Activated CD8-positive, alpha-beta memory T cell treated with anti-CD3 and anti-CD28 coated beads for 36 hours (primary cell): ENCODE data around the gene DUSP9. TPM values are rescaled to one million over a fixed set of nuclear protein-coding genes. Genes with fewer than 3 reads are reported as not detected.

Experiments
- CTCF ChIA-PET: fragments of 350-600 bp; sonication (Branson Sonifier 250); formaldehyde crosslinking; loops from one replicate; lab custom pipeline; 2021; ENCODE audit warnings: antibody characterized with exemption; lab: Charles Lee
- POLR2A ChIA-PET: fragments of 350-600 bp; sonication (Branson Sonifier 250); formaldehyde crosslinking; loops from one replicate; lab custom pipeline; 2021; ENCODE audit warnings: antibody characterized with exemption; lab: Charles Lee
- total RNA-seq, 2 experiments: library from RNA; stranded (reverse); gene quantifications; one replicate each; pipeline ENCODE4 v1.2.3, GENCODE V29; 2021

Gene DUSP9
- total RNA-seq, 2 experiments from 2014 or later: 0.11 to 0.15 TPM

GRCh38 chrX:153612413-153612812 is 34.6 kb upstream of the DUSP9 start:
- ChIA-PET CTCF (interaction anchor here (1.2 to 1.5 kb wide), 2 partner anchors 55 to 56 kb away, joined by 3 to 4 read pairs; no protein-coding TSS in a partner anchor), POLR2A (no interaction called here)

GRCh38 chrX:153614818-153615217 is 32.2 kb upstream of the DUSP9 start:
- POLR2A ChIA-PET: no interaction called here
- CTCF ChIA-PET: no interaction called here

DNA sequence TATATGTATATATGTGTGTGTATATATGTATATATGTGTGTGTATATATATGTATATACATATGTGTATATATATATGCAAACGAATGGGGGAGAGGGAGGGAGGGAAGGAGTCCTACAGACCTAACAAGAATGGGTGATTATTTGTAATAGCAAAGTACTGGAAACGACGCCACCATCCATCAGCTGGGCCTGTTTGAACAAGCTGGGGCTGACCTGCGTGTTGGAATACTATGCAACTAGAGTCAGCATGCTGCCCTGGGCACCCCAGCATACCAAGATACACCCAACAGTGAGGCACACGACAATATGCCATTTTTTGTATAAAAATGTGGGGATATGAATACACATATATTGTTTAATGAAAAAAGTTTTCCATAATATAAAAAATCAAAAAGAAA is 26.4 kb upstream of the DUSP9 start:
- POLR2A ChIA-PET: no interaction called here
- CTCF ChIA-PET: no interaction called here

DNA sequence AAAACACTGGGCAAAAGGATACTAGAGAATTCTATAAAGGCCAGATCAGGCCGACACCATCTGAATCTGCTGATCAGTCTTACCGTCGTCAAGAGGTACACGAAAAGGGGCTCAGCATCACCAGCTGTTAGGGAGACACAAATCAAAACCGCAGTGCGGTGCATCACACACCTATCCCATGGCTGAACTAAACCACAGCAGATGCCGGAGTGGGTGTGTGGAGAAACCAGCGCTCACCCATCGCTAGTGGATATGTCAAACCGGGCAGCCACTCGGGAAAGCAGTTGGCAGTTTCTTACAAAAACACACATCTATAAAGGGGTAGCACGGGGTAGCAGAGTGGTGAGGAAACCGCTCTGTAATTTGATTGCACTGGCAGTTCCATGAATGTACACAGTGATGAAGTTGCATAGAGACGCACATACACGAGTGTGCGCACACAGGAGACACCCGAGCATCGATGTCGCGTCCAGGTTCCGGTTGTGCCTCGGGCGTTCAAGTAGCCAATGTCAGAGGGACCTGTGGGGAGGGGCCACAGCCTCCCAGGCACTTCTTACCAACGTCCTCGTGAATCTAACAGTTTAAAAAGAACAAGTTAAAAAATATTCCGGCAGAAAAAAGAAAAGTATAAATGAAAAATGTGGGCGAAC is 24.9 kb upstream of the DUSP9 start:
- CTCF ChIA-PET: interaction anchor here (0.8 kb wide), 1 partner anchor 13 kb away, joined by 3 read pairs; no protein-coding TSS in a partner anchor
- POLR2A ChIA-PET: no interaction called here

DNA sequence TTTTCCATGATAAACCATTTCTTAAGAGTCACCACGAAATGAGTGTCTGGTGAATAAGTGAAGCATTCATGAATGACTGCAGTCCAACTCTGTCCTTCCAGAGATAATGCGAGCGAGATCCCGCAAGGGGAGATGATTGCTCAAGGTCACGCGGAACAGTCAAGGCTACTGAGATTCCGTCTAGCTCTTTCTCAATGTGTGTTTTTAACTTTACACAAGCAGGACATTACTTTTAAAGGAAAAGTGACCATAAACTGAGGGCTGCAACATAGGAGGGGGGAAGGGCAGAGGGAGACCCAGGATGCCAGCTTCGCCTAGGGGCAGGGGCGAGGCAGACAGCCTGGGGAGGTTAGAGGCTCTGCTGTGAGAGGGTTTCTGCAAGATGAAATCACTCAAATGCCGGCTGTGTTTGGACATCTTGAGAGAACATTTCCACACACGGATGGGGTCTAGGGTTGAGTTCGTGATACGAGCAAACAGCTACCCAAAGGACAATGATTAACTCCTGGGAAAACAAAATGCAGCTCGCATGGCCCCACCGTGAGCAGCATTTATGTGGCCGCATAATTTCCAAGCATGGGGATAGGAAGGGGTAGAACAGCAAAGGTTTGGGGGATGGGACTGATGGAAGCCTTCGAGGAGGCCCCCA is 24.2 kb upstream of the DUSP9 start:
- POLR2A ChIA-PET: no interaction called here

DNA sequence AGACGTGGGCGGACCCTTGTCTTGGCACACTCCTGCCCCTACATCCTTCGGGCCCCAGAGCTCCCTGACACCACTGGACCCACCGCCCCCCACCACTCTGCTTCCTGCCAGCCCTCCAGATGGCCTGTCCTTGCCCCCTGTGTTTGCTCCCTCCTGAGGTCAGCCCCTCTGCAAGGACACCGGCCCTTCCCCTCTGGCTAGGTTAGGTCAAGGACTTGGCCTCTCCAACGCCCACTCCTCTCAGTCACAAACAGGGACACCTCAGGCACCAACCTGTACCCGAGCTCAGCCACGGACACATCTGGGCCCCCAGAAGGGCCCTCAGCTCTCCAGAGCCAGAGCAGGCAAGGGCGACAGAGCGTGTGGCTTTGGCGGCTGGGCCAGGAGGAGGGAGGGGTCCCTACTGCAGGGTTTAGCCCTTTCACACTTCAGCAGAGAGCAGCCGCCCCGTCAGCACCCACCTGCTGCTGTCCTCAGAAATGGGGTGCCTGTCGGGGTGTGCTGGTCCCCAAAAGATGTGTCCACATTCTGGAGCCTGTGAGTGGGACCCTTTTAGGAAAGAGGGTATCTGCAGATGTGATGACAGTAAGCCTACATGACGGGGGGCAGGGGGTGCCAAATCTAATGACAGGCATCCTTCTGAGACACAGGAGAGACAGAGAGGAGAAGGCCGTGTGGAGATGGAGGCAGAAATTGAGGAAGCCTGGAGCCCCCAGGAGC is 23.5 kb upstream of the DUSP9 start:
- CTCF ChIA-PET: no interaction called here
- POLR2A ChIA-PET: no interaction called here

More for the DNA sequence above, 24.2 kb upstream of the DUSP9 start:
- CTCF ChIA-PET: no interaction called here

DNA sequence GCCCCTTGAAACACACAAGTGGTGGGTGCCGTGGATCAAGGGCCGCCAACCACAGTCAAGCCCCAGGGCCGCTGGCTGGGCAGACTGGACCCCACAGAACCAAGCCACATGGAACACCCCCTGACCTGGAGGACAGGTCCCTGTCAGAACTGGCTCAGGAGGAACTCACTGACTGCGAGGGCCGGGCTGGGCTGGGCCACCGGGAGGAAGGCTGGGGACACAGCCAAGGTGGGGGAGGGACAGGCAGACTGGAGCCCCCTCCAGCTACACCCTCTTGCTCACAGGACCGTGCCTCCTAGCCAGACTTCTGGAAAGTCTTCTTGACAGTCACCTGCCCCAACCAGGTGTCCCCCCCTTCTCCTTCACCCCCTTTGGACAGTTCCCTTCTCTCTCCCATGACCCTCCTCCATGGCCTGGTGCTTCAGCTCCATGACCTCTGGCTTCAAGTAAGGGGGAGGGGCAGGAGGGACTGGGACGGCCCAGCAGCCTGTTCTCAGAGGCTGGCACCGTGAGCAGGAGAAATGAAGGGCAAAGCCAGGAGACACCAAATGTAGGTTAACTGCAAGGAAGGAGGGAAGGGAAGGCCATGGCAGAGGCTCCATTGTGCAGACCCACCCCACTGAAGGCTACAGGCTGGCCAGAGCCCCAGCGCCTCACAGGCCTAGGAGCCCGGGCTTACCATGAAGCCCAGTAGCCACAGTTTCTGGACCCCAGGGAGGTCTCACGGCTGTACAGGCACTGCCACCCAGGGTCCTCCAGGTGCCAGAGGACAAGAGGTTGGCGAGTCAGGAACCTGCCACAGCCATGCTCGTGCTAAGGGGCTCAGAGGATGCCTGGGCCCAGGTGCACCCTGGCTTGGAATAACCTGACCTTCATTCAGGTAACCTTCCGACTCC is 22.6 kb upstream of the DUSP9 start:
- POLR2A ChIA-PET: no interaction called here
- CTCF ChIA-PET: no interaction called here

DNA sequence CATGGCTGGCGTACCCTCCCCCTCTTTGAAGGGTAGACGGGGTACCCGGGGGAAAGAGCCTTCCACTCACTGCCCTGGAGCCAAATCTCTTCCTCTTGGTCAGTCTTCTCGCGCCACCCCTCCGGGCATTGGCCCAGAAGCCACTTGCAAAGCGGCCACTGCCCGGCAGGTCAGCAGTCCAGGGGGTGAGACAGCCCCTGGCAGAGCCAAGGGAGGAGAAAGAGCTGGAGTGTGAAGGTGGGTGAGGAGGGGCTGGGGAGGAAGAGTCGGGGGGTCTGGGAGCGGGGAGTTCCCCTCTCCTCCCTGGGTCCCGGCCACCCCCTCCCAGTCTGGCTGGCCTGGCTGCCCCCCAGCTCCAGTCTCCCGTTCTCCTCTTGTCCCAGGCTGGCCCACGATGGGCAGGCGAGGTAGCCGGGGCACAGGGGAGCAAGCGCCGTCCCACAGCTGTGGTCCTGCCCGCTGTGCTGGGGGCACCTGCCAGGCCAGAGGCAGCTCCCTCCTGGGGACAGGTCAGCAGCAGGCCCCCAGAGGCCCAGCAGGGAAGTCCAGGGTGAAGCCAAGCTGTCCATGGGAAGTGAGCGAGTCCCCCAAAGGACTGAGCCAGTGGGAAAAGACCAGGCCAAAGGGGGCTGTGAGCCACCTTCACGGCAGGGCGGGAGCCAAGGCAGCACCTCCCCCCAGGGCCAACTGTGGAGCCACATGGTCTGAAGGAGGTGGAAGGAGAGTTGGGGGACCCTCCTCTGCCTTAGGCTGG is 21.6 kb upstream of the DUSP9 start:
- CTCF ChIA-PET: no interaction called here

GRCh38 chrX:153626025-153626633 is 20.9 kb upstream of the DUSP9 start:
- ChIA-PET CTCF (no interaction called here), POLR2A (no interaction called here)

More for the DNA sequence above, 21.6 kb upstream of the DUSP9 start:
- POLR2A ChIA-PET: no interaction called here

- ChIA-PET CTCF (no interaction called here), POLR2A (no interaction called here)
Observed at GRCh38 chrX:153626863-153627674, 19.9 kb upstream of the DUSP9 start.

- CTCF ChIA-PET: no interaction called here
- POLR2A ChIA-PET: no interaction called here
Observed at GRCh38 chrX:153627675-153628111, 19.3 kb upstream of the DUSP9 start.

GRCh38 chrX:153628129-153628528 is 18.9 kb upstream of the DUSP9 start:
- CTCF ChIA-PET: no interaction called here
- POLR2A ChIA-PET: no interaction called here

GRCh38 chrX:153628665-153629064 is 18.3 kb upstream of the DUSP9 start:
- POLR2A ChIA-PET: no interaction called here
- CTCF ChIA-PET: no interaction called here

DNA sequence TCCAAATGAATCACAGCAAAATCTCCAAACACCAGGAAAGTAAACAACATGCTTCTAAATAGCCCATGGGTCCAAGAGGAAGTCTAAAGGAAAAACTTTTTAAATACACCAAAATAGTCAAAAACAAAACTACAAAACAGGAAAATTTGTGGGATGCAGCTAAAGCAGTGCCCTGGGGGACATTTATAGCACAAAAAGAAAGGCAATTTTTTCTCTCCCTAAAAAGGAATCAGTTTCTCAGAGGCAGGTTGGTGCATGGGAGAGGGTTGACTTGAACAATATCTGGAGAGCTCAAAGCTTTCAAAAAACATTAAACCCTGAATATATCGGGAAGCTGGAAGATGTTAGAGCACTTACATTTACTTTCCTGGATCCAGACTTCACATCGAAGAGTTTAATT is 15.7 kb upstream of the DUSP9 start:
- ChIA-PET POLR2A (no interaction called here), CTCF (no interaction called here)

DNA sequence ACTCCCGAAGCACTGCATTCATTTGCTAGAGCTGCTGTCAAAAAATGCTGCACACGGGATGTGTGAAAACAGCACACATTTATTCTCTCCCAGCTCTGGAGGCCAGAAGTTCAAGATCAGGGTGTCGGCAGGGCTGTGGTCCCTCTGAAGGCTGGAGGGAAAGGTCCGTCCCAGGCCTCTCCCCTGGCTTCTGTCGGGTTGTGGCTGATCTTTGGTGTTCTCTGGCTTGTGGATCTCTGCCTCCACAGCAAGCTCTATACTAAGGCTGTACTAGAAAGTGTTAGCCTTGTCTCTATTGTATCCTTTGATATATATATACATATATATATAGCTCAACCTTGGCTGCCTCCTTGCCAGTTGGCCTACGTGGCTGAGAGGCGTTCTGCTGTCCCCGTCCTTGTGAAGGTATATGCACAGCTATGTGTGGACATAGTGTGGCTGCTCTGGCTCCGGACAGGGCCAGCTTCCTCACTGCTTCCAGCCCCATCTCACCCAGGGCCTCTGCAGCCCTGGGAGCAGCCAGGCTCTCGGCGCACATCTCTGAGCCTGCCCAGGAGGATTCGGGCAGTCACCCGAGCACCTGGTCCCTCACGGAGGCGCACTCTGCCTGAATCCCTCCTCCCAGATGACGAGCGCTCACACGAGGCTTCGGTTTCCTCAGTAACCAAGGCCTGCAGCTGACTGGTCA is 15.0 kb upstream of the DUSP9 start:
- POLR2A ChIA-PET: no interaction called here
- CTCF ChIA-PET: no interaction called here

GRCh38 chrX:153632595-153632946 is 14.4 kb upstream of the DUSP9 start:
- ChIA-PET POLR2A (no interaction called here), CTCF (no interaction called here)

DNA sequence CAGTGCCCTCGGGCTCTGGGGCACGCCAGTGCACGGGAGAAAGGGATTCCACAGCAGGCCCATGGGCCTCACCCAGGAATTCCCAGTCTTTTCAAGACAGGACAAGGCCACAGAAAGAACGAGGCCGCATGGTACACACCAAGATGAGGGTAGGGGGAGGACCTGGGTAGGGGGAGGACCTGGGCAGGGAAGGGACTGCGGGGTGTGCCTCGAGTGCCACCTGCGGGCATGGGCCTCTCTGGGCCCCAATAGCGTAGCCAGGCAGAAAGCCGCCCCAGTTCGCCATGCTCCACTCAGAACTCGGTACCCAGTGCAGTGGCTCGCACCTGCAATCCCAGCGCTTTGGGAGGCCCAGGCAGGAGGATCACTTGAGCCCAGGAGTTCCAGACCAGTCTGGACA is 14.0 kb upstream of the DUSP9 start:
- ChIA-PET CTCF (no interaction called here), POLR2A (no interaction called here)
